OCI-LY1 (cell line): ENCODE results near the gene CNOT4.

Source experiments
- H2AFZ ChIP-seq: fragments of 200-600 bp; sonication (generic), shearing (Covaris generic); 2 replicates; pipeline ENCODE4 v1.6.0; 2014; ENCODE audit warnings: antibody characterized with exemption, mild to moderate bottlenecking, low read length
- H3F3A ChIP-seq: fragments of 200-600 bp; sonication (generic), shearing (Covaris generic); 2 replicates; pipeline ENCODE4 v1.6.0; 2014; ENCODE audit warnings: mild to moderate bottlenecking, antibody characterized with exemption, low read length, moderate library complexity; ENCODE audit not compliant: insufficient read depth
- H3K27ac ChIP-seq: fragments of 200-600 bp; sonication (generic); 2 replicates; pipeline ENCODE4 v1.5.1; 2014; ENCODE audit warnings: low read length, mixed run types, mild to moderate bottlenecking, low read depth; ENCODE audit not compliant: poor library complexity, severe bottlenecking
- H3K27me3 ChIP-seq: fragments of 200-600 bp; sonication (generic); 2 replicates; pipeline ENCODE4 v1.6.0; 2014; ENCODE audit warnings: antibody characterized with exemption, mild to moderate bottlenecking, low read length, moderate library complexity; ENCODE audit not compliant: insufficient read depth
- H3K36me3 ChIP-seq: fragments of 200-600 bp; sonication (generic); 2 replicates; pipeline ENCODE4 v1.6.1; 2014; ENCODE audit warnings: mild to moderate bottlenecking, antibody characterized with exemption, low read length, moderate library complexity, mixed read lengths; ENCODE audit not compliant: insufficient read depth
- H3K4me1 ChIP-seq: fragments of 200-600 bp; sonication (generic); 2 replicates; pipeline ENCODE4 v1.5.1; 2014; ENCODE audit warnings: mild to moderate bottlenecking, low read length, moderate library complexity; ENCODE audit not compliant: insufficient read depth, severe bottlenecking
- H3K4me2 ChIP-seq: fragments of 200-600 bp; sonication (generic), shearing (Covaris generic); 2 replicates; pipeline ENCODE4 v1.6.1; 2014; ENCODE audit warnings: low read length
- H3K4me3 ChIP-seq: fragments of 200-600 bp; sonication (generic); 2 replicates; pipeline ENCODE4 v1.5.1; 2014; ENCODE audit warnings: low read length, low read depth, mild to moderate bottlenecking, mixed read lengths; ENCODE audit not compliant: poor library complexity, severe bottlenecking
- H3K79me2 ChIP-seq: fragments of 200-600 bp; shearing (Covaris generic); 2 replicates; pipeline ENCODE4 v1.6.1; 2016; ENCODE audit warnings: mixed run types, low read length, mixed read lengths; ENCODE audit not compliant: insufficient read depth
- H3K9ac ChIP-seq: fragments of 200-600 bp; sonication (generic), shearing (Covaris generic); 2 replicates; pipeline ENCODE4 v1.6.1; 2014; ENCODE audit warnings: mild to moderate bottlenecking, low read length, mixed read lengths
- H3K9me2 ChIP-seq: fragments of 200-600 bp; sonication (generic), shearing (Covaris generic); 2 replicates; pipeline ENCODE4 v1.6.1; 2014; ENCODE audit warnings: low read depth, mild to moderate bottlenecking, low read length, mixed read lengths
- H3K9me3 ChIP-seq: fragments of 200-600 bp; shearing (Covaris generic); 2 replicates; pipeline ENCODE4 v1.6.1; 2014; ENCODE audit warnings: low read length, mixed read lengths
- H4K20me1 ChIP-seq: fragments of 200-600 bp; sonication (generic), shearing (Covaris generic); 2 replicates; pipeline ENCODE4 v1.6.0; 2016; ENCODE audit warnings: mild to moderate bottlenecking, low read length; ENCODE audit not compliant: insufficient read depth
- EZH2 ChIP-seq: fragments of 200-600 bp; sonication (generic), shearing (Covaris generic); IDR thresholded peaks from 2 replicates; pipeline ENCODE4 v1.8.0; 2017; ENCODE audit warnings: borderline replicate concordance, mixed run types, mild to moderate bottlenecking, antibody characterized with exemption, low read length, moderate library complexity, mixed read lengths
- TF ChIP-seq, protein P1 (sequence below): fragments of 200-600 bp; sonication (generic), shearing (Covaris generic); IDR thresholded peaks from 2 replicates; pipeline ENCODE4 v1.5.1; 2017; ENCODE audit warnings: mild to moderate bottlenecking, antibody characterized with exemption, low read length, moderate library complexity, mixed read lengths

CNOT4 gene

DNA sequence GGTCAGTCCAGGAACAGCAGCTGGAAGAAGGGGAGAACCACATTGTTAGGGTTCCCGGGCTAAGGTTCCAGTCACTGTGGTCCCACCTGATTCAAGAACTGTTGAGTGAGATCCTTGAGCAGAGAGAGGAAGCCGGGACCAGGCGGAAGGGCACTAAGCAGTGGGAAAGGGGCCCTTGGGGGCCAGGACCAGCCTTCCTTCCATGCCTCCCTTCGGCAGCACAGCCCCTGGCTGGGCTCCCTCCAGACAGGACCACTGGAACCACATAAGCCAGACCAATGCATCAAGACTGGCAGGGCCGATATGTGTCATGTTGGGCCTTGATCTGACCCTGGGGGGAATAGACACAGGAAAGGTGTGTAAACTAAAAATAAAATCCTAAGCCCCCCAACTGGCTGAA lies 172.4 kb downstream of the CNOT4 start:
- H3K9me2 ChIP-seq = no peaks in the 10 kb centered on the region
- no peaks in the 10 kb centered on the region for H3F3A ChIP-seq
- no peak overlapping the region for H3K4me2 ChIP-seq
- H3K9ac ChIP-seq = no peak overlapping the region
- no peaks in the 10 kb centered on the region for H3K9me3 ChIP-seq
- no peaks in the 10 kb centered on the region for H4K20me1 ChIP-seq
- no peaks in the 10 kb centered on the region for H3K36me3 ChIP-seq
- H3K27ac ChIP-seq = no peak overlapping the region
- no peaks in the 10 kb centered on the region for H3K4me1 ChIP-seq
- no peak overlapping the region for H3K4me3 ChIP-seq
- no peak overlapping the region for H2AFZ ChIP-seq
- TF ChIP-seq, protein P1, sequence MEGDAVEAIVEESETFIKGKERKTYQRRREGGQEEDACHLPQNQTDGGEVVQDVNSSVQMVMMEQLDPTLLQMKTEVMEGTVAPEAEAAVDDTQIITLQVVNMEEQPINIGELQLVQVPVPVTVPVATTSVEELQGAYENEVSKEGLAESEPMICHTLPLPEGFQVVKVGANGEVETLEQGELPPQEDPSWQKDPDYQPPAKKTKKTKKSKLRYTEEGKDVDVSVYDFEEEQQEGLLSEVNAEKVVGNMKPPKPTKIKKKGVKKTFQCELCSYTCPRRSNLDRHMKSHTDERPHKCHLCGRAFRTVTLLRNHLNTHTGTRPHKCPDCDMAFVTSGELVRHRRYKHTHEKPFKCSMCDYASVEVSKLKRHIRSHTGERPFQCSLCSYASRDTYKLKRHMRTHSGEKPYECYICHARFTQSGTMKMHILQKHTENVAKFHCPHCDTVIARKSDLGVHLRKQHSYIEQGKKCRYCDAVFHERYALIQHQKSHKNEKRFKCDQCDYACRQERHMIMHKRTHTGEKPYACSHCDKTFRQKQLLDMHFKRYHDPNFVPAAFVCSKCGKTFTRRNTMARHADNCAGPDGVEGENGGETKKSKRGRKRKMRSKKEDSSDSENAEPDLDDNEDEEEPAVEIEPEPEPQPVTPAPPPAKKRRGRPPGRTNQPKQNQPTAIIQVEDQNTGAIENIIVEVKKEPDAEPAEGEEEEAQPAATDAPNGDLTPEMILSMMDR = no peak
- no peak for TF ChIP-seq EZH2
- H3K79me2 ChIP-seq = no peaks in the 10 kb centered on the region
- H3K27me3 ChIP-seq = no peaks in the 10 kb centered on the region

- Histone ChIP-seq H3K9me2 (no peaks in the 10 kb centered on the region), H4K20me1 (no peaks in the 10 kb centered on the region), H3K9me3 (no peaks in the 10 kb centered on the region), H3K9ac (no peak overlapping the region), H3K4me1 (no peaks in the 10 kb centered on the region), H3K36me3 (no peaks in the 10 kb centered on the region), H3K79me2 (no peaks in the 10 kb centered on the region), H2AFZ (no peak overlapping the region), H3F3A (no peaks in the 10 kb centered on the region), H3K27me3 (0 out of 2 replicates have a peak, but pooled peaks cover 3% of the 10 kb centered on the region), H3K27ac (no peak overlapping the region), H3K4me2 (no peak overlapping the region), H3K4me3 (no peak overlapping the region)
- TF ChIP-seq, protein P1 = peak; percentile 77
- TF ChIP-seq EZH2 = no peak
These were observed 174.2 kb downstream of the CNOT4 start for GRCh38 chr7:135335628-135336139.

DNA sequence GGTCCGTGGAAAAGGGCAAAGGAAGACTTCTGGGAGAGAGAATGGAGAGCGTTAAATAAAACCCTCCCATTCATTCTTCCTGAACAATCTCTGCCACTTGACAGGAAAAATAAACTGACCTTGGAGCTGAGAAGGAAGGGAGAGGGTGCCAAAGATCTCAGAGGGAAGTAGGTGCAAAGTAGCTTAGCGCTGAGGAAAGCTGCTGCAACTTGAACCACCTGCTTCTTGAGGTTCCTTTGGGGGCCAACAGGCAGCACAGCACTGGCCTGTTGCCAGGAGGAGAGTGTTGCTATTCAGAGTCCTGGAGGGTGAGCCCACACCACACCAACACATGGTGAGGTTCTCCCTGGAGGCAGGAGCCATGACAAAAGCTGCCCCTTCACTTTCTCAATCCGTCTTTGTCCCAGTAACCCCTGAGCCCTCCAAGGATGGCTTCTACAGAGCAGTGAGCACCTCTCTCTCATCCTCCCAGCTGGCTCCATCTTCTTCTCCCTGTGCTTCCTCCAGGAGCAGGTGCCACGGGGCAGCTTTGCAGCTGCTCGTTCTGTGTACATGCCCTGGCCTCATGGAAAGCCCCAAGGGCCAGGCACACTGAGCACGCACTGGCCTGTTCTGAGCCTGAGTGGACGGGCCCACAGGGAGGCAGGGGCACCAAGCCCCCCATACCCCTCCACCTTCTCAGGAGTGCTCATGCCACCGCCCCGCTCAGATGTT lies 174.9 kb downstream of the CNOT4 start:
- Histone ChIP-seq H3K4me1 (no peaks in the 10 kb centered on the region), H3F3A (no peaks in the 10 kb centered on the region), H3K9me3 (no peaks in the 10 kb centered on the region), H3K79me2 (no peaks in the 10 kb centered on the region), H3K4me3 (no peak overlapping the region), H4K20me1 (no peaks in the 10 kb centered on the region), H3K36me3 (no peaks in the 10 kb centered on the region), H3K4me2 (no peak overlapping the region), H3K27ac (no peak overlapping the region), H3K9me2 (no peaks in the 10 kb centered on the region), H3K27me3 (0 out of 2 replicates have a peak, but pooled peaks cover 3% of the 10 kb centered on the region), H2AFZ (no peak overlapping the region), H3K9ac (no peak overlapping the region)
- TF ChIP-seq, protein P1 = no peak
